HG03045 (cell line): ENCODE data around the gene GPR4.
A peak's percentile ranks its signal among the peaks of the same experiment; 100 is the strongest.

Experiments used
- ATAC-seq: cut with Tn5 transposase; IDR thresholded peaks from one replicate; pipeline ENCODE4 v1.9.1; 2021; ENCODE audit warnings: mild to moderate bottlenecking, moderate library complexity; ENCODE audit not compliant: unreplicated experiment

The GPR4 gene

DNA sequence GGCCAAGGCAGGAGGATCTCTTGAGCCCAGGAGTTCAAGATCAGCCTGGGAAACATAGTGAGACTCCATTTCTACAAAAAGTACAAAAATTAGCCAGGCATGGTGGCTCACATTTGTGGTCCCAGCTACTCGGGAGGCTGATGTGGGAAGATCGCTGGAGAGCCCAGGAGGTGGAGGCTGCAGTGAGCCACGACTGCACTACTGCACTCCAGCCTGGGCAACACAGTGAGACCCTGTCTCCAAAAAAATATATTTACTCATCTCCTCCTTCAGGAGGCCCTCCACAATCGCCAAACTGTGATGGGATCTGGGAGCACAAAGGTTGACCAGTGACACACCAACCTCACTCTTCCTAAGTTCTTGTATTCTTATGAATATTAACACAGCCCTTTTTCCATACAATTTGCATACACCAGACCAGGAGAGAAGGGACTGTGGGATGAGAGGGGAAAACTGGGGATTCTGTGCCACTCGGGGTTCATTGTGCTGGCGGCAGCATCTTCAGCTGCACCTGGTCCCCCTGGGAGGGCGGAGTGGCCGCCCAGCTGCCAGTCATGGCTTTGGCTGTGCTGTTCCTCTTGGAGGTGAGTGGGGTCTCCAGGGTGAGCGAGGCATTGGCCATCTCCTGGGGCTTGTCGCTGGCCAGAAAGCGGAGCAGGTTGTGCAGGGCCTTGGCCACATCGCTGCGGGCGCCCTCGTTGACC lies 11.6 kb downstream of the GPR4 start:
- ATAC-seq: no peak

DNA sequence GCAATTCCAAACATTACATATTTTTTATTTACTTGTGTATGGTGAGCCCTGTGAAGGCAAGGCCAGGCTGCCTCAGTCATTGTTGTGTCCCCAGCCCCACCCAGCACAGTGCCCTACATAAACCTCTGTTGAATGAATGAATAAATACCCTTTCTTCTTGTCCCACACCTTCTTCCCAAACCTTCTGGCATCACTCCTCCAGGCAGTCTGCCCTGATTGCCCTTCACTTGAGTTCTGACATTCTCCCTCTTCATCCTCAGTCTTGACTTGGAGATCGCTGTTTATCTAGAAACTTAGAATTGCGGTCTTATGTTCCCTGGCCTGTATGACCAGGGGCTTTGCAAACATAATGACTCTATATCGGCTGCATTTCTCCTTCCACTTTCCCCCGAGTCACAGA lies 12.2 kb downstream of the GPR4 start:
- no peak for ATAC-seq

DNA sequence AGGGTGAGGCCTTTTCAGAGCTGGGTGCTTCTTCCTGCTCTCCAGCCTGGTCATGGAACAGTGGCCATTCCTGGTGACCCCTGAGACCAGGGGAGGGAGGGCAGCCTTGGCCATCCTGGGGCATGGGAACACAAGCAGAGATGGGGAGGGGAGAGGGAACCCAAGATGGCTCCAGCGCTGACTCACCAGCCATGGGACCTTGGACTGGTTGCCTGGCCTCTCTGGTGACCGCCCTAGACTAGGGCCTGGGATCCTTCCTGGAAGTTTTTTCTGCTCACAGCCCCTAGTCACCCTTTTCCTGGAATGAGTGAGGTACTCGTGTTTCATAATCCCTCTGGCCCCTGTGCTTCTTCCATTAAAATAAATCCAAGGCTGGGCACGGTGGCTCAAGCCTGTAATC lies 14.1 kb downstream of the GPR4 start:
- ATAC-seq: no peak

GRCh38 chr19:45585158-45585577 lies 16.8 kb downstream of the GPR4 start:
- ATAC-seq: no peak

DNA sequence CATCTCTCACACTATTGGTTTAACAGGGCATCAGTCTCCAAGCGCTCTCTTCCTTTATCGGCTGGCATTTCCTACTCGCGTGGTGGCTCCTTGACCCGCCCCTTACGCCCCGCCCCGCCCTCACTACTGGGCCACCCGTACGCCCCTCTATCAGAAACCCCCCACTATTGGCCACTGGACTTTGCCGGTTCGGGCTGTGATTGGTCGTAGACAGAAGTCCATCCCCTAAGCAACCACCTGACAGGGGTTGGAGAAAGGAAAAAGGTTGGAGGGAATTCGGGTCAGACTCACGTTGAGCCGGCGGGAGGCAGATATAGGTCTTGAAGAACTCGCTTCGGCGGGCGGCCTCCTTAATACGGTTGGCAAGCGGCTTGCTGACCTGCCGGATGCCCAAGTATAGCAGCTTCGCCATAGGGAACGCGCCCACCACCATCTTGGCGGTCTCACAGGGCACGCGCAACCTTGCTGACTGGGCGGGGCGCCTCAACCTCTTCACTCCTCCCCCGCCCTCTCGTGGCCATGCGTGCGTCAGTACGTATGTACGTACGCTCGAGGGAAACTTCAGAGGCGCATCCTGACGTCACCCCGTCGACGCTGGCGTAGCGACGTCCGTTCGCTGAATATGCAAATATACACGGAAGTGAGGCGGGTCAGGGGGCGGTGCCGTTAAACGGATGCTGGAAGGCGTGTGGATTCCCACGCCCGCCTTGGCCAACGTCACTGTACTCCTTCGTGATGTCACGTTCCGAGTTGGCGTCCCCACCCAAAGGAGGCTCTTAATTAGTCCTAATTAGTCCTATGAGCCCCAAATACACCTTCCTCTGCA lies 17.5 kb downstream of the GPR4 start, which contains the start of gene OPA3:
OPA3 (minus strand) TSS at position 471 of the 826 bp plus-strand sequence; CDS start at position 433, 38 bp downstream.
- ATAC-seq: peak; percentile 89

- ATAC-seq: no peak
These were observed 20.4 kb downstream of the GPR4 start for GRCh38 chr19:45581576-45581975.

- ATAC-seq: no peak
These were observed 23.2 kb downstream of the GPR4 start for GRCh38 chr19:45578861-45579260.

DNA sequence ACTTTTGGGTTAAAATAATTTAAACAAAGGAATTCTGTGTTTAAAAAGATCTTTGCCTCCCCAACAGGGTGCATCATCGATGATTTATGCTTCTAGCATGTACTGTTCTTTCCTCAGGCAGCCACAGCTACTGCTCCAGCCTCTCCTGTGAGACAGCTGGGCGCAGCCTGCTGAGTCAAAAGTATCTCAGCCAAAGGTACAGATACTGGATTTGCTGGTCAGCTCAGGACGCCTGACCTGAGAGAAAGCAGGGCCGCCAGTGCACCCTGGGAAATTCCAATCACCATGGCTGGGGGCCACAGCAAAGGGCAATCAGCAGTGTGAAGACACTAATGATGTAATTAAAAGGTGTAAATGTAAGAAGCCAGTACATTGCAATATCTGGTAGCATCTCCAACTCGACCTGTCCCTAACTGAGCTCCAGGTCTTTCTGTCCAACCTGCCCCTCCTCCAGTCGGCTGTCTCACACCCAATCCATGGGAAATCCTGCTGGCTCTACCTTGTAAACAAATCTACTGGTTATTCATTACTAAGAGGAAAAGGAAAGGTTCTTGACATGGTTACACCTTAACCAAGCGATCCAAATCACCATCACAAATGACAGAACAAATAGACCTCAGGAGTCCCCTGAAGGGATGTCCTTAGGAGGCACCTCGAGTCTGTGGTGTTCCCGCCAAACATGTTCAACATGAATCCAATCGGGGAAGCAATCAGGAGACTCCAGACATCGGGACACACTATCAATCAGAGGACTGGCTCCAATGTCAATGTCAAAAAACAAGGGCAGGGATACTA lies 24.7 kb downstream of the GPR4 start:
- ATAC-seq: no peak

- ATAC-seq: no peak
These were observed 25.3 kb downstream of the GPR4 start for GRCh38 chr19:45576682-45577081.

DNA sequence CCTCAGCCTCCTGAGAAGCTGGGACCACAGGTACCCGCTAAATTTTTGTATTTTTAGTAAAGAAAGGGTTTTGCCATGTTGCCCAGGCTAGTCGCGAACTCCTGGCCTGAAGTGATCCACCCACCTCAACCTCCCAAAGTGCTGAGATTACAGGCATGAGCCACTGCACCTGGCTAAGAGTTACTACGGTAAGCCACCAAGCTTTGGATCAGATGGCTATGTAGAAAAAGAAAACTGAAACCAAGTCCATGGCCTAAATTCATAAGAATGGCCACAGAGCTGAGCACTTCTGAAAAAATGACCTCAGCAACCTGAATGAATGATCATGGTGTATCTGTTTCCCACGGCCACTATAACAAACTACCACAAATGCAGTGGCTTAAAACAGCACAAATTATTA lies 26.8 kb downstream of the GPR4 start:
- ATAC-seq: no peak

DNA sequence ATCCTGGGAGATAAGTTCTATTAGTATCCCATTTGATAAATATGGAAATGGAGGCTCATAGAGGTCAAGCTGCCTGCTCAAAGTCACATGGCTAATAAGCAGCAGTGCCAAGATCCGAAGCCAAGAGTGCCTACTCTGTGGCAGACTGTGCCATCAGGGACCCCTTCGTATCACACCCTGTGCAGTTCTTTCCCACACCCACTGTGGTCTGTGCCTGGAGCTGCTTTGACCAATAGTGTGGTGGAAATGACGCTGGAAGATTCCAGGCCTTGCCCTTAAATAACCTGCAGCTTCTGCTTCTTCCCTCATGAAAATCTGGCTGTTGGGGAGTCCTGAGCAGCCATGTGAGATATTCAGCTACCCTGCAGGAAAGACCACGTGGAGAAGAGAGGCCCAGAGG lies 27.5 kb downstream of the GPR4 start:
- no peak for ATAC-seq

DNA sequence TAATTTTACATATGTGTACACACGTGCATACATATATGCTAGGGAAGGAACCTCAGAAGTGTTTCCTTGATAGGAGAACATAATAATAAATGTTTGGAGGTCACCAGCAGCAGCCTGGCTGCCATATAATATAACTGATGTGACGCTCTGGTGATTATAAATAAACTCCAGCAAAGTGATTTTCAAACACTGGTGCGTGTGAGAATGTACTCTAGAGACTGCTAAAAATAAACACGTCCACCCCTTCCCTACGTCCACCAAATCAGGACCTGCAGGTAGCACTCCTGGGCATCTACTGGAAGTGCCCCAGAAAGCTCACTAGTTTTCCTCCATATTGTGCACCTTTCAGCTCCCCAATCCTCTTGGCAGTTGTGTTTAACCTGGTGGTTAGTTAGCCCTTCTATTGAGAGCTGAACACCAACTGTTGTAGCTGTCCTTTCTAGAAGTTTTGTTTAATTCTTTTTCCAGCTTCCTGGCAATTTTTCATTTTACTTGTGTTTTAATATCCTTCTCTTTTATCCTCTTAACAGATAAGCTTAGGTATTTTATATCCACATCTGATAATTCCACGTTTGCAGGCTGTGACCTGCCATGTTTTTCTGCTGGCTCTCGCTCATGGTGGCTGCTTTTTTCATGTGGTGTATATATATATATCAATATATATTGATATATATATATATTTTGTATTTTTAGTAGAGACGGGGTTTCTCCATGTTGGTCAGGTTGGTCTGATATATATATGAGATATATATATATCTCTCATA lies 30.4 kb downstream of the GPR4 start:
- no peak for ATAC-seq

DNA sequence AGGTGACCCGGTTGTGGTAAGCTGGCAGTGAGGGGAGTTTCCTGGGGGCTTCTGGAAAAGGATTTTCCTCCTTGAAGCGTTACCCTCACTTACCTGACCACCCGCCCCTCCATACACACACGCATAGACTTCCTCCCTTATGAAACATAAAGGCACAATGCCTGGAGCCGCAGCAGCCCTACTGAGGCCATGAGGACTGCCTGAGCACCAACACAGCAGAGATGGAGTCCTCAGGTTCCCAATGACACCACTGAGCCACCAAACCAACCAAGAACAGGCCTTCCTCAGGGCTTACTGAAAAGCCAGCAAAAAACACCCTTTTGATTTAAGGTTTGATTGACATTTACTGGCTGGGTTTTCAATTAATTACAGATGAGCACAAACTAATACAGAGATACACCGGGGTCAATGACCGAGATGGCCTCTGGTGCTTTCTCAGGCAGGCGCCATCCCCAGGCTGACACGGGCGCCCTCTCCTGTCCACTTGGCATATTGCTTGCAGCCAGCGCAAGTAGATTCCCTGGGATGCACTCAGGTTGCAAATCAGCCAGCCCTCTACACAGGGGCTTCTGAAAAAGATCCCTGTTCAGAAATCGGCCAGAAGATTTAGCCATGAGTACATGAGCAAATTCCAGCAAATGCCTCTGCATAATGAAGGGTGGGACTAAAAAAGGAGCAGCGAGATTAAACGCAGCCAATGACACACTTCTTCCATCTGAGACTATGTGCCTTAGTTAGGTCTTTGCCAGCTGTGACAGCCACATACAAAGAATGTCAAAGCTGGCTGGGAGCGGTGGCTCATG lies 32.2 kb downstream of the GPR4 start:
- ATAC-seq: no peak

GRCh38 chr19:45568732-45569131 lies 33.3 kb downstream of the GPR4 start:
- ATAC-seq: no peak

GRCh38 chr19:45567609-45568008 lies 34.4 kb downstream of the GPR4 start:
- no peak for ATAC-seq

GRCh38 chr19:45564131-45564780 lies 37.8 kb downstream of the GPR4 start:
- no peak for ATAC-seq

DNA sequence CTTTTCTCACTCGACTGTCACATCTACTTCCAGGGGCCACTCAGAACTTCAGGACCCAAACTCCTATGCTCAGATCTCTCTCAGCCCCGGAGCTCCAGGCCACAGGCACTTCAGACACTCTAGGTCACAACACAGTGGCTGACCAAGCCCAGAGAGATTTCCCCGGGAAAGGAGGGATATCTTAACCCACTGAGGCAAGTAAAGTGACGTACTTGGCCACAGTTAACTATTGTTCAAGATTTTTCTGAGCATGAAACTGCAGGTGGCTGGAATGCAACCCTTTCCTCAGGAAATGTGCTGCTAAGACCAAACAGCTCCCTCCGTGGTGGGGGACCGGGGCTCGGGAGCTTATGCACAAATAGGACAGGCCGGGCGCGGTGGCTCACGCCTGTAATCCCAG lies 41.3 kb downstream of the GPR4 start:
- no peak for ATAC-seq

GRCh38 chr19:45560038-45560437 lies 42.0 kb downstream of the GPR4 start:
- no peak for ATAC-seq

DNA sequence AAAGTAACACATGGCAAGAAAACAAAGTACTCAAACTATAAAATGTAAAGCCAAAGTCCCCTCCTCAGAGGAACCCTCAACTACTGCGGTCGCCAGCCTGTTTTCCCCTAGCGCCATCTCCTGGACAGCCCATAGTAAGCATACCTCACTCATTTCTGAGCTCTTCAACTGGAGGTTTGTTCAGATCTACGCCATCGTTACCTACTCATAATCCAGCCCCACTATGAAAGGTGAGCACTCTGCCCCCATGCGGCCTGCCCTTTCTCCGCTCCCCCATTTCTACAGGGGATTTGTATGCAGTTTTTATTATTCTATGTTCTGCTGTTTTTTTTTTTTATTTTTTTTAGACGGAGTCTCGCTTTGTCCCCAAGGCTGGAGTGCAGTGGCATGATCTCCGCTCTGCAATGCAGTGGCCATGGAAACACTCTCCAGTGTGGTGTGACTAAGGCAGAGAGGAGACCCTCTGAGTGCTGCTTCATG lies 43.6 kb downstream of the GPR4 start:
- no peak for ATAC-seq
